GM20000 (cell line): ENCODE data around the gene B4GALNT4.
"Not testable (repeated sequence)": the region's sequence is repeated elsewhere in the genome, so short reads cannot be mapped to it uniquely, and the experiment has no call there.

Experiments used
- DNase-seq: peaks from one replicate; pipeline ENCODE4 v3.0.0; 2012; ENCODE audit warnings: low spot score
- CTCF ChIP-seq: IDR thresholded peaks from 2 replicates; pipeline ENCODE4 v1.5.1; 2012; ENCODE audit warnings: mild to moderate bottlenecking, control low read depth; ENCODE audit errors: extremely low read depth, missing control alignments

The B4GALNT4 gene

GRCh38 chr11:381501-382072 is 12.3 kb downstream of the B4GALNT4 start:
- TF ChIP-seq CTCF = no peak
- DNase-seq = no peak

GRCh38 chr11:382081-382629 is 12.9 kb downstream of the B4GALNT4 start:
- TF ChIP-seq CTCF = no peak
- DNase-seq = no peak

- DNase-seq = no peak
- no peak for TF ChIP-seq CTCF
Measured at GRCh38 chr11:383431-383830, 14.1 kb downstream of the B4GALNT4 start.

- no peak for DNase-seq
- no peak for TF ChIP-seq CTCF
Measured at GRCh38 chr11:384511-384910, 15.2 kb downstream of the B4GALNT4 start.

GRCh38 chr11:385594-386351 is 16.5 kb downstream of the B4GALNT4 start:
- no peak for DNase-seq
- TF ChIP-seq CTCF = no peak

GRCh38 chr11:386483-386882 is 17.2 kb downstream of the B4GALNT4 start:
- no peak for TF ChIP-seq CTCF
- no peak for DNase-seq

GRCh38 chr11:387193-387793 is 18.0 kb downstream of the B4GALNT4 start:
- TF ChIP-seq CTCF = no peak
- no peak for DNase-seq

- DNase-seq = not testable (repeated sequence)
Measured at GRCh38 chr11:389369-389768, 20.1 kb downstream of the B4GALNT4 start.
